NCI-H1436 (cell line): ENCODE results near the gene IQCE.
"Not testable (repeated sequence)": the region's sequence is repeated elsewhere in the genome, so short reads cannot be mapped to it uniquely, and the experiment has no call there.

Experiments used
- DNase-seq: peaks from one replicate; lab custom pipeline; 2025; lab: John Stamatoyannopoulos, UW

IQCE gene

DNA sequence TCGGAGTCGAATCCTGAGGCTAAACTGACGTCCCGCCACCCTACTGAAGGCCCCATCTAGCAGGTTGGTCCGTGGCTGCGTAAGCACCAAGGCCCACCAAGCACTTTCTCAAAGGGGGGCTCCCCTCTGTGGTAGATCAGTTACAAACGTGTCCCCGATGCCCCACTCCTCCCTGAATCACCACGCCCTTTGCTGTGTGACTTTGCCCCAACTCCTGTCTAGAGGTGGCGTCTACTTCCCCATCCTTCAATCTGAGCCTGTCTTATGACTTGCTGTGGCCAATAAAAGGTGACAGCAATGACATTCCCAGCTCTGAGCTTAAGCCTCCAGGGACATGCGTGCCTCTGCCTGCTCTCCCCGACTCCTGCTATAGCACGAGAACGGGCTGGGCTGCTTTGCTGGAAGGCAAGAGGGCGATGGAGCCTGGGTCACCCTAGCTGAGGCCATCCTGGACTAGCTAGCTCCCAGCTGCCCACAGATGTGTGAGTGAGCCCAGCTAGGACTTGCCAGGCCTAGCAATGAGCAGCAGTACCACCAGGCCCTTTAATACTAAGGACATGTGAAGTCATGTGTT lies 26.5 kb upstream of the IQCE start:
- DNase-seq, result not testable (repeated sequence)

DNA sequence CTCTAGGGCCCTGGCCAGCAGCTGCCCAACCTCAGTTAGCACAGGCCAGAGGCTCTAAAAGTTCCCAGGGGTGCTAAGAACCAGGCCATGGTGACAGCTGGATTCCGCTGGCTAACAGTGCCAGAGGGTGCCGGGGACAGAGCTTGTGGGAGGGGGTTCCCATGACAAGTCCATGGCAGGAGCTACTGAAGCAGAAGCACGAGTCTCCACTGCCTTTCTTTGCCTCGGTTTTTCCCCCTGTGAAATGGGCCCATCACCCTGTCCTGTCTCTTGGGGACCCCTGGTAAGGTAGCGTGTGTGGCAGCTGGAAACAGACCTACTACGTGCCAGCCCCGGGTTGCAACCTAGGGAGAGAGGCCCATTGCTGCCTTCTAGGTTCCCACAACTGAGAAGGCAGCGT lies 26.0 kb upstream of the IQCE start:
- DNase-seq, result not testable (repeated sequence)

- DNase-seq, result not testable (repeated sequence)
Observed at GRCh38 chr7:2533566-2533965, 25.2 kb upstream of the IQCE start.

DNA sequence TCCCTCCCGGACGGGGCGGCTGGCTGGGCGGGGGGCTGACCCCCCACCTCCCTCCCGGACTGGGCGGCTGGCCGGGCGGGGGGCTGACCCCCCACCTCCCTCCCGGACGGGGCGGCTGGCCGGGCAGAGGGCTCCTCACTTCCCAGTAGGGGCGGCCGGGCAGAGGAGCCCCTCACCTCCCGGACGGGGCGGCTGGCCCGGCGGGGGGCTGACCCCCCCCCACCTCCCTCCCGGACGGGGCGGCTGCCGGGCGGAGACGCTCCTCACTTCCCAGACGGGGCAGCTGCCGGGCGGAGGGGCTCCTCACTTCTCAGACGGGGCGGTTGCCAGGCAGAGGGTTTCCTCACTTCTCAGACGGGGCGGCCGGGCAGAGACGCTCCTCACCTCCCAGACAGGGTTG lies 24.6 kb upstream of the IQCE start:
- not testable (repeated sequence) for DNase-seq

- not testable (repeated sequence) for DNase-seq
Observed at GRCh38 chr7:2535872-2536627, 22.7 kb upstream of the IQCE start.

- no peak for DNase-seq
Observed at GRCh38 chr7:2537981-2538851, 20.6 kb upstream of the IQCE start.

DNA sequence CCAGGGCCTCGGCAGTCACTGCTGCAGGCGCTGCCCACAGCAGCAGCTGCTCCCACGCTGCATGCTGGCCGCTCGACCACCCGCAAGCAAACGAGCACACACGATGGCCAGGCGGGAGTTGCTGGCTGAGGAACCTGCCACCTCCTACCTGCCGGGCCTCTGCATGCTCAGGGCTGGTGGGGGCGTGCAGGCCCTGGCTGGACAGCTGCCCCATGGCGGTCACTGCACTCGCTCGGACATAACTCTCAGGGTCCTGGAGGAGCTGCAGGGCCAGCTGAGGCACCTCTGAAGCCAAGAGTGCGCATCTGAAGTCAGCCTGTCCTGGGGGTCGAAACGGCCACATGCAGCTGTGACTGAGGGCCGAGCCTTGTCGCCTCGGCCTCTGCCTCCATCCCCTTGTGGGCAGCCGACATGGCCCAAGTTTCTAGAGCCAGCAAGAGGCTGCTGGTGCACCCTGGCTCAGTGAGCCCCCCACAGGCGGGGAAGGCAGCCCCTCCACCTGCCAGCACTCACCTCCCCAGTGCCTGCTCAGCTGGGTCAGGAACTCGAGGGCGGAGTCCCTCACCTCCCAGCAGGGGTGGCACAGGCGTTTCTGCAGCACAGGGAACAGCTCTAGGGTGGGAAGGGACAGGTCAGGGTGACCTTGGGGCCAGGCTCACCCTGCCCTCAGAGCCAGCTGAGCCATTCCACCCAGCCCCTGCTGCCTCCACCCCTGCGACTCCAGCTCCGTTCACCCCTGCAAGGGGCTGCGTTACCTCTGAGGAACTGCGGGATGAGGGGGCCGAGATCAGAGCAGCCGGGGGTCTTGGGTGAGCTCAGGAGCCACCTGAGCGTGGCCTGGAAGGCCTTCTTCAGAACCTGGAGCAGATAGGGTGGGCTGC lies 19.5 kb upstream of the IQCE start:
- no peak for DNase-seq

DNA sequence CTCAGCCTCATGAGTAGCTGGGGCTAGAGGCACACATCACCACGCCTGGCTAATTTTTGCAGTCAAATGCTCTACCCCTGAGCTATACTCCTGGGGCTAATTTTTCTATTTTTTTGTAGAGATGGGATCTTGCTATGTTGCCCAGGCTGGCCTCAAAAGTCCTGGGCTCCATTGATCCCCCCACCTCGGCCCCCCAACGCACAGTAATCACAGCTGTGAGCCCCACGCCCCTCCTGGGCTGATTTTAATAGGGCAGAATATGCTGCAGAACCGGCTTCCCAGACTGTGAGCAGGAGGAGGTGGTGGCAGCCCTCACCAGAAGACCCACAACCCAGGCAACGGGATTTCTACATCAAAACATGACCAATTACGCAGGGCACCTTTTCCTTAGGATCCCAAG lies 18.6 kb upstream of the IQCE start:
- no peak for DNase-seq

GRCh38 chr7:2540641-2541051 lies 18.1 kb upstream of the IQCE start:
- no peak for DNase-seq

DNA sequence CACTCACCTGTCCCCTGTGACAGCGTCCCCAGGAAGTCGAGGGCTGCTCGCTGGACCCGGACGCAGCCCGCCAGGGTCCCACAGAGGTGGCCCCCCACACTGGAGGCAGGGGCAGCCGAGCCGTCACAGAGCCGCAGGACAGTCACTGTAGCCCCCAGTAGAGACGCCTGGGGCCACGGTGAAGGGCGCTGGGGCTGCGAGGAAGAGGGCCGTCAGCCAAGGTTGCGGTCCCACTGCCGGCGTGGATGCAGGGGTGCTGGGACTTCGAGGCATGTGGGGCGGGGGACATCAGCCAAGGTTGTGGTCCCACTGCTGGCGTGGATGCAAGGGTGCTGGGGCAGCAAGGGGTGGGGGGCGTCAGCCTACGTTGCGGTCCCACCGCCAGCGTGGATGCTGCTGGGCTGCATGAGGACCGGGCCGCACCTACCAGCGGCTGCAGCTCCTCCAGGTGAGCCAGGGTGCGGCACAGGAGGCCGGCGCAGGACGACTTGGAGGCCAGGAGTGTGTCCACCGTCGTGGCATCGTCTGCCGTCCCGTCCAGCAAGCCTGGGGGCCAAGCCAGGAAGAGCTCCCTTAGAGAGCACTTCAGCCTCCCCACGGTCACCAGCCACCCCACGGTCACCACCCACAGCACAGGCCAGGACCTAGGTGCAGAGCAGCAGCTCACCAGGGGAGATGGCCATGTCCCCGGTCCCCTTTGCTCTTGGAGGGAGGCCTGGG lies 17.3 kb upstream of the IQCE start:
- DNase-seq, result no peak

DNA sequence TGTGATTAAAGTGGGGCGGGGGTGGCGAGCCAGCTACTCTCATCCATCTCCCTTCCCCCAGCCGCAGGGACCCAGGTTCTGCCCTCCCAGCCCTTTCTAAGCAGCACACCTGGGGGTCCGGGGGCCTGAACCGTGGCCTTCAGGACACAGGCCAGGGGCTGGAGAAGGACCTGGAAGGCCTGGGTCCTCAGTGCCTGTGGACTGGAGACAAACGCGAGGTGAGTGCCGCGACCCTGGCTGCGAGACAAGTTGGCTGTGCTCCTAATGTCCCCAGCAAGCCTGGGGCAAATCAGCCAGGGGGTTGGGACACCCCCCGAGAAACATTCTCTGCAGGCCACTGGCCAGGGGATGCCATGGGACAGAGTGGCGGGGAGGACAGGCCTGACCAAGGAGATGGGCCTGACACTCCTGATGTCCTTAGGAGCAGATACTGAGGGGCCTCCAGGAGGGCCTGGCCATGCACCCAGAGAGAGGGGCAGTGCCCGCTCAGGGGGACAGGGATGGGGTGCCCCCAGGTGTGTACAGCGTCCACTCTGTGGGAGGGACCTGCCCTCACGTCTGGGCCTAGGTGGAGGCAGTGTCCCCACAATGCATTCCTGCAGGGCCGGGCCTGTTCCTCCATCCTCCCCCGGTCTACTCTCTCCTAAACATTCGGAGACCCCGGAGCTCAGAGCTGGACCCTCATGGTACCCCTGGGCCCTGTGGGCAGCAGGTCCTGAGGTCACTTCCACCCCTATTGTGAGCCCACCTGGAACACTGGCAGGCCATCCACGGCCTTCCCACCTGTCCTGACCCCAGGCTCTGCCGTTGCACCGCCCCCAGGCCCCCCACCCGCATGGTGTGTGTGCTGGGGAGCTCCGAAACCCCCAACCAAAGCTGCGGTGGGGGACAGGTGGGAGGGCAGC lies 16.5 kb upstream of the IQCE start:
- DNase-seq, result no peak

GRCh38 chr7:2542916-2543871 lies 15.6 kb upstream of the IQCE start:
- no peak for DNase-seq

DNA sequence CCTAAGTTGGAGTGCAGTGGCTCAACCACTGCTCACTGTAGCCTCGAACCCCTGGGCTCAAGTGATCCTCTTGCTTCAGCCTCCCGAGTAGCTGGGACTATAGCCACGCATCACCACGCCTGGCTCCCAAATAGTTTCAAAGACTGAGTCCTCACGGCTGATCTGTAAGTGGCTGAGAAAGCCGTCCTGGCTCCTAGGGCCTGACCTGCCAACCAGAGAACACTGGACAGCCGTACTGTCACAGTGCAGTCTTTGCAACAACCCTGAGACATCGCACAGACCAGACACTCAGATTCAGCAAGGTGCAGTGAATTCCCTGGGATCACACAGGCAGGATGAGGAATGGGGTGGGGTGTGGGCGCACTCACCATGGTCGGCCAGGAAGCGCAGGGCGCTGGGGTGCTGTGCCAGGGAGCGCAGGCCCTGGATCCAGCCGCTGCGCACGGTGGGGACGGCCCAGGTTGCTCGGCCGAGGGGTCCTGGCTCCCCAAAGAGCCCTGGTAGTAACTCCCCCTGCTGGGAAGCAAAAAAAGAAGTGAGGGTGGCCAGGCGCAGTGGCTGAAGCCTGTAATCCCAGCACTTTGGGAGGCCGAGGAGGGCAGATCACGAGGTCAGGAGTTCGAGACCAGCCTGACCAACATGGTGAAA lies 14.1 kb upstream of the IQCE start:
- no peak for DNase-seq

- DNase-seq, result no peak
Observed at GRCh38 chr7:2545746-2546425, 12.9 kb upstream of the IQCE start.

DNA sequence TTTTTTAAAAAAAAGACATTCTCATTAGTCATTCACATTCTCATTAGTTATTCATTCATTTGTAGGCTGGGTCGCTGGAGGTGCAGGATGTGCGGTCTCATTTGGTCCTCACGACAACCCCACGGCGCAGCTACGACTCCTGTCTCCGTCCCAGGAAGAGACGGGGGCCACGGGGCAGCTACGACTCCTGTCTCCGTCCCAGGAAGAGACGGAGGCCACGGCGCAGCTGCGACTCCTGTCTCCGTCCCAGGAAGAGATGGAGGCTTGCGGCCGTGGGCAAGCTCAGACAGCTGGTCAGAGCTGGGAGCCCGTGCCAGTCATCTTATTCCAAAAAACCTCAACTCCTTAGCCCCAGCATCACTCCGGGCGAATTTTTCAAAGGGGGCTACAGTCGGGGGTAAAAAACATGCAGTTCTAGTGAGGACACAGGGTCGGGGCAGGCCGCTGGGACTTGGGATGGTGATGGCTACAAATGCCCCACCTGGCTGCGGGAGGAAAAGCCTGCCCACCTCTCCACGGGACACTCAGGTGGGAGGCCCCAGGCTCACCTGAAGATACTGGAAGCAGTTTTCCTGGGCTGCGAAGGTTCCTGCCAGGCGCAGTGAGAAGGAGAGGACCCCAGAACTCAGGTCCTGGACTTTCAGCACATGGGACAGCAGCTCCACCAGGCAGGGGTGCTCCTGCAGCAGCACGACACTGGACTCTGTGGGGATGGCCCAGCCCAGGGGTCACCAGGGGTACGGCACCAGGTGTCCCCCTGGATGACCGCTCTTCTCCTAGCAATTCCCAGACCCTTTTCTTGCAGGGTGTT lies 11.8 kb upstream of the IQCE start:
- DNase-seq, result no peak

DNA sequence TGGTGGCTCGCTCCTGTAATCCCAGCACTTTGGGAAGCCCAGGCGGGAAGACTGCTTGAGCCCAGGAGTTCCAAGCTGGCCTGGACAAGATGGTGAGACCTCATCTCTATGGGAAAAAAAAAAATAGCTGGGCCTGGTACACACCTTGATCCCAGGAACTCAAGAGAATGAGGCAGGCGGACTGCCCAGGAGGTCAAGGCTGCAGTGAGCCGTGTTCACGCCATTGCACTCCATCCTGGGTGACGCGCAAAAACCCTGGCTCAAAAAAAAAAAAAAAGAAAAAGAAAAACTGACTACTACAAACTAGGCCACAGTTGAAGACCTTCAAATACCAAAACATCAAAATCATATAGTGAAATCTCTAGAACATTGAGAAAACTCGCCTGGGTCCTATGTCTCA lies 7.4 kb upstream of the IQCE start:
- DNase-seq, result no peak

DNA sequence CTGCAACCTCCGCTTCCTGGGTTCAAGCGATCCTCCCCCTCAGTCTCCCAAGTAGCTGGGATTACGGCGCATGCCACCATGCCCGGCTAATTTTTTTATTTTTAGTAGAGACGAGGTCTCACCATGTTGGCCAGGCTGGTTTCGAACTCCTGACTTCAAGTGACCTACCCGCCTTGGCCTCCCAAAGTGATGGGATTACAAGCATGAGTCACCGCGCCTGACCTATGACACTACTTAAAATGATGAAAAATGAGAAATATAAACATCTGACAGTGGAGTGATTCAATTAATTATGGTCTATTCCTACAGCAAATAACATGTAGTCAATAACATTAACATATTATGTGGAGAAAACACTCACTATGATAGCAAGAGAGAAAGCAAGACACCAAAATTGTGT lies 5.7 kb upstream of the IQCE start:
- no peak for DNase-seq
